ENCODE results near the gene TMEM143.
A peak's percentile ranks its signal among the peaks of the same experiment; 100 is the strongest.

Gene TMEM143

GRCh38 chr19:48363810-48364597 lies at the start of gene TMEM143, which contains the start of gene SYNGR4:
TSS of gene TMEM143 (minus strand) at chr19:48363940. CDS start at chr19:48363920, 20 bp downstream.
TSS of gene SYNGR4 (plus strand) at chr19:48364367. CDS start at chr19:48365843, 1,476 bp downstream.
- Histone ChIP-seq H3K27me3 (ENCODE audit: control insufficient read depth in 1 of 2, insufficient read depth in 2 of 2, low read length in 2 of 2) (no peaks in the 10 kb centered on the region), H3K4me3 (ENCODE audit: low read depth in 1 of 2, low read length in 2 of 2) (peak within 1 kb of the TSS; percentile 74 to 85), H3K36me3 (ENCODE audit: control insufficient read depth in 1 of 2, insufficient read depth in 2 of 2, low read length in 2 of 2) (no peaks in the 10 kb centered on the region), H3K27ac (ENCODE audit: low read depth, low read length) (peak within 1 kb of the TSS; percentile 95), H3K9me3 (ENCODE audit: control insufficient read depth in 1 of 2, low read length in 2 of 2) (no peaks in the 10 kb centered on the region), H3K9ac (ENCODE audit: low read depth in 1 of 2, low read length in 2 of 2) (peak within 1 kb of the TSS; percentile 90 to 95), H3K4me1 (ENCODE audit: control insufficient read depth in 1 of 2, insufficient read depth in 2 of 2, low read length in 2 of 2) (peaks cover 22 to 29% of the 10 kb centered on the region in 2 donors)

GRCh38 chr19:48405850-48406249 lies 42.1 kb upstream of the TMEM143 start:
- no peak overlapping the region for H3K27ac ChIP-seq (ENCODE audit: low read depth, low read length)
- H3K4me1 ChIP-seq (ENCODE audit: control insufficient read depth in 1 of 2, insufficient read depth in 2 of 2, low read length in 2 of 2) = no peaks in the 10 kb centered on the region
- H3K4me3 ChIP-seq (ENCODE audit: low read depth in 1 of 2, low read length in 2 of 2) = no peak overlapping the region
- H3K9ac ChIP-seq (ENCODE audit: low read depth in 1 of 2, low read length in 2 of 2) = no peak overlapping the region
- no peaks in the 10 kb centered on the region for H3K9me3 ChIP-seq (ENCODE audit: control insufficient read depth in 1 of 2, low read length in 2 of 2)
- H3K27me3 ChIP-seq (ENCODE audit: control insufficient read depth in 1 of 2, insufficient read depth in 2 of 2, low read length in 2 of 2) = no peaks in the 10 kb centered on the region
- H3K36me3 ChIP-seq (ENCODE audit: control insufficient read depth in 1 of 2, insufficient read depth in 2 of 2, low read length in 2 of 2) = no peaks in the 10 kb centered on the region

GRCh38 chr19:48405010-48405659 lies 41.4 kb upstream of the TMEM143 start:
- Histone ChIP-seq H3K4me3 (ENCODE audit: low read depth in 1 of 2, low read length in 2 of 2) (no peak overlapping the region), H3K9me3 (ENCODE audit: control insufficient read depth in 1 of 2, low read length in 2 of 2) (no peaks in the 10 kb centered on the region)

GRCh38 chr19:48403606-48404005 lies 39.9 kb upstream of the TMEM143 start:
- no peak overlapping the region for H3K27ac ChIP-seq (ENCODE audit: low read depth, low read length)

More at GRCh38 chr19:48405010-48405659, 41.4 kb upstream of the TMEM143 start:
- Histone ChIP-seq H3K27ac (ENCODE audit: low read depth, low read length) (no peak overlapping the region), H3K36me3 (ENCODE audit: control insufficient read depth in 1 of 2, insufficient read depth in 2 of 2, low read length in 2 of 2) (no peaks in the 10 kb centered on the region), H3K27me3 (ENCODE audit: control insufficient read depth in 1 of 2, insufficient read depth in 2 of 2, low read length in 2 of 2) (no peaks in the 10 kb centered on the region), H3K9ac (ENCODE audit: low read depth in 1 of 2, low read length in 2 of 2) (no peak overlapping the region), H3K4me1 (ENCODE audit: control insufficient read depth in 1 of 2, insufficient read depth in 2 of 2, low read length in 2 of 2) (peaks cover 0 to 3% of the 10 kb centered on the region in 2 donors)

GRCh38 chr19:48401287-48401686 lies 37.5 kb upstream of the TMEM143 start:
- Histone ChIP-seq H3K9ac (ENCODE audit: low read depth in 1 of 2, low read length in 2 of 2) (no peak overlapping the region), H3K9me3 (ENCODE audit: control insufficient read depth in 1 of 2, low read length in 2 of 2) (no peaks in the 10 kb centered on the region), H3K27me3 (ENCODE audit: control insufficient read depth in 1 of 2, insufficient read depth in 2 of 2, low read length in 2 of 2) (peaks cover 18 to 19% of the 10 kb centered on the region in 2 donors), H3K4me3 (ENCODE audit: low read depth in 1 of 2, low read length in 2 of 2) (no peak overlapping the region), H3K36me3 (ENCODE audit: control insufficient read depth in 1 of 2, insufficient read depth in 2 of 2, low read length in 2 of 2) (no peaks in the 10 kb centered on the region), H3K4me1 (ENCODE audit: control insufficient read depth in 1 of 2, insufficient read depth in 2 of 2, low read length in 2 of 2) (peaks cover 15 to 20% of the 10 kb centered on the region in 2 donors), H3K27ac (ENCODE audit: low read depth, low read length) (no peak overlapping the region)

More at GRCh38 chr19:48403606-48404005, 39.9 kb upstream of the TMEM143 start:
- Histone ChIP-seq H3K9ac (ENCODE audit: low read depth in 1 of 2, low read length in 2 of 2) (no peak overlapping the region), H3K9me3 (ENCODE audit: control insufficient read depth in 1 of 2, low read length in 2 of 2) (no peaks in the 10 kb centered on the region), H3K4me3 (ENCODE audit: low read depth in 1 of 2, low read length in 2 of 2) (no peak overlapping the region), H3K27me3 (ENCODE audit: control insufficient read depth in 1 of 2, insufficient read depth in 2 of 2, low read length in 2 of 2) (no peaks in the 10 kb centered on the region), H3K4me1 (ENCODE audit: control insufficient read depth in 1 of 2, insufficient read depth in 2 of 2, low read length in 2 of 2) (peaks cover 0 to 6% of the 10 kb centered on the region in 2 donors), H3K36me3 (ENCODE audit: control insufficient read depth in 1 of 2, insufficient read depth in 2 of 2, low read length in 2 of 2) (no peaks in the 10 kb centered on the region)

GRCh38 chr19:48400018-48400742 lies 36.4 kb upstream of the TMEM143 start:
- peak overlapping the region in 1 of 2 donors; percentile 58 for H3K4me3 ChIP-seq (ENCODE audit: low read depth in 1 of 2, low read length in 2 of 2)
- H3K9me3 ChIP-seq (ENCODE audit: control insufficient read depth in 1 of 2, low read length in 2 of 2) = no peaks in the 10 kb centered on the region
- H3K27me3 ChIP-seq (ENCODE audit: control insufficient read depth in 1 of 2, insufficient read depth in 2 of 2, low read length in 2 of 2) = peaks cover 29% of the 10 kb centered on the region in 2 donors
- H3K27ac ChIP-seq (ENCODE audit: low read depth, low read length) = no peak overlapping the region
- no peaks in the 10 kb centered on the region for H3K36me3 ChIP-seq (ENCODE audit: control insufficient read depth in 1 of 2, insufficient read depth in 2 of 2, low read length in 2 of 2)
- H3K4me1 ChIP-seq (ENCODE audit: control insufficient read depth in 1 of 2, insufficient read depth in 2 of 2, low read length in 2 of 2) = peaks cover 18 to 26% of the 10 kb centered on the region in 2 donors
- H3K9ac ChIP-seq (ENCODE audit: low read depth in 1 of 2, low read length in 2 of 2) = no peak overlapping the region

GRCh38 chr19:48398375-48399235 lies 34.9 kb upstream of the TMEM143 start:
- Histone ChIP-seq H3K9me3 (ENCODE audit: control insufficient read depth in 1 of 2, low read length in 2 of 2) (no peaks in the 10 kb centered on the region), H3K36me3 (ENCODE audit: control insufficient read depth in 1 of 2, insufficient read depth in 2 of 2, low read length in 2 of 2) (no peaks in the 10 kb centered on the region), H3K4me3 (ENCODE audit: low read depth in 1 of 2, low read length in 2 of 2) (peak overlapping the region; percentile 65 to 75), H3K27me3 (ENCODE audit: control insufficient read depth in 1 of 2, insufficient read depth in 2 of 2, low read length in 2 of 2) (peaks cover 42 to 43% of the 10 kb centered on the region in 2 donors), H3K9ac (ENCODE audit: low read depth in 1 of 2, low read length in 2 of 2) (no peak overlapping the region), H3K27ac (ENCODE audit: low read depth, low read length) (no peak overlapping the region), H3K4me1 (ENCODE audit: control insufficient read depth in 1 of 2, insufficient read depth in 2 of 2, low read length in 2 of 2) (peaks cover 28 to 30% of the 10 kb centered on the region in 2 donors)

GRCh38 chr19:48398102-48398374 lies 34.3 kb upstream of the TMEM143 start:
- Histone ChIP-seq H3K4me3 (ENCODE audit: low read depth in 1 of 2, low read length in 2 of 2) (peak overlapping the region; percentile 65 to 75), H3K4me1 (ENCODE audit: control insufficient read depth in 1 of 2, insufficient read depth in 2 of 2, low read length in 2 of 2) (peaks cover 28 to 30% of the 10 kb centered on the region in 2 donors), H3K9me3 (ENCODE audit: control insufficient read depth in 1 of 2, low read length in 2 of 2) (no peaks in the 10 kb centered on the region), H3K27me3 (ENCODE audit: control insufficient read depth in 1 of 2, insufficient read depth in 2 of 2, low read length in 2 of 2) (peaks cover 48% of the 10 kb centered on the region in 2 donors), H3K9ac (ENCODE audit: low read depth in 1 of 2, low read length in 2 of 2) (peak overlapping the region; percentile 56 to 84), H3K27ac (ENCODE audit: low read depth, low read length) (no peak overlapping the region), H3K36me3 (ENCODE audit: control insufficient read depth in 1 of 2, insufficient read depth in 2 of 2, low read length in 2 of 2) (no peaks in the 10 kb centered on the region)

- Histone ChIP-seq H3K27ac (ENCODE audit: low read depth, low read length) (no peak overlapping the region), H3K9me3 (ENCODE audit: control insufficient read depth in 1 of 2, low read length in 2 of 2) (no peaks in the 10 kb centered on the region), H3K9ac (ENCODE audit: low read depth in 1 of 2, low read length in 2 of 2) (peak overlapping the region; percentile 56 to 84), H3K27me3 (ENCODE audit: control insufficient read depth in 1 of 2, insufficient read depth in 2 of 2, low read length in 2 of 2) (peaks cover 53% of the 10 kb centered on the region in 2 donors), H3K4me1 (ENCODE audit: control insufficient read depth in 1 of 2, insufficient read depth in 2 of 2, low read length in 2 of 2) (peaks cover 28 to 30% of the 10 kb centered on the region in 2 donors), H3K4me3 (ENCODE audit: low read depth in 1 of 2, low read length in 2 of 2) (peak overlapping the region; percentile 65 to 75), H3K36me3 (ENCODE audit: control insufficient read depth in 1 of 2, insufficient read depth in 2 of 2, low read length in 2 of 2) (no peaks in the 10 kb centered on the region)
Observed at GRCh38 chr19:48397263-48398101, 33.7 kb upstream of the TMEM143 start.
